HG02973 (cell line): ENCODE data around the gene LGSN.
A peak's percentile ranks its signal among the peaks of the same experiment; 100 is the strongest.
"Not testable (repeated sequence)": the region's sequence is repeated elsewhere in the genome, so short reads cannot be mapped to it uniquely, and the experiment has no call there.

ENCODE experiments used
- ATAC-seq: cut with Tn5 transposase; IDR thresholded peaks from one replicate; pipeline ENCODE4 v1.9.1; 2021; ENCODE audit warnings: moderate library complexity; ENCODE audit not compliant: unreplicated experiment

Gene LGSN

GRCh38 chr6:63246581-63246980 is 73.2 kb downstream of the LGSN start:
- ATAC-seq: no peak

GRCh38 chr6:63245909-63246308 is 73.9 kb downstream of the LGSN start:
- peak; percentile 70 for ATAC-seq

GRCh38 chr6:63245420-63245819 is 74.4 kb downstream of the LGSN start:
- no peak for ATAC-seq

- peak; percentile 60 for ATAC-seq
These were observed 83.4 kb downstream of the LGSN start for GRCh38 chr6:63236398-63236817.

- not testable (repeated sequence) for ATAC-seq
These were observed 89.3 kb downstream of the LGSN start for GRCh38 chr6:63230511-63230910.

GRCh38 chr6:63230027-63230426 is 89.8 kb downstream of the LGSN start:
- ATAC-seq: not testable (repeated sequence)

- ATAC-seq: not testable (repeated sequence)
These were observed 91.6 kb downstream of the LGSN start for GRCh38 chr6:63227928-63228894.

GRCh38 chr6:63225987-63226386 is 93.8 kb downstream of the LGSN start:
- ATAC-seq: not testable (repeated sequence)
